HEK293 (cell line): ENCODE results near the gene PLBD2.

ENCODE experiments used
- CTCF ChIA-PET: fragments of 350-600 bp; formaldehyde crosslinking; extraction: SDS; loops from one replicate; lab custom pipeline; 2021; ENCODE audit warnings: antibody characterized with exemption; lab: Yijun Ruan, JAX
- POLR2A ChIA-PET: fragments of 300-600 bp; formaldehyde crosslinking; extraction: SDS; loops from one replicate; lab custom pipeline; 2020; ENCODE audit warnings: antibody characterized with exemption, inconsistent platforms; lab: Yijun Ruan, JAX
- H3K27ac ChIP-seq: fragments of 200-500 bp; sonication (Bioruptor generic); 2 replicates; pipeline ENCODE4 v1.5.1; 2014; ENCODE audit warnings: low read depth, low read length, control low read depth, inconsistent platforms; ENCODE audit errors: extremely low read depth
- H3K36me3 ChIP-seq, 2 experiments: fragments of 200-500 bp in 1 of 2; sonication (Bioruptor generic) in 1 of 2; 1 replicate in 1 of 2; 2 replicates in 1 of 2; pipeline ENCODE4 v1.5.1; 2014 to 2017; ENCODE audit warnings: inconsistent platforms in 2 of 2, low read length in 2 of 2; ENCODE audit not compliant: control insufficient read depth in 2 of 2, insufficient read depth in 1 of 2
- H3K4me1 ChIP-seq: fragments of 200-500 bp; sonication (Bioruptor generic); 2 replicates; pipeline ENCODE4 v1.5.1; 2014; ENCODE audit warnings: mild to moderate bottlenecking, low read length, inconsistent platforms; ENCODE audit not compliant: control insufficient read depth, insufficient read depth
- H3K4me3 ChIP-seq: 2 replicates; pipeline ENCODE4 v1.5.1; 2011; ENCODE audit warnings: low read depth, mild to moderate bottlenecking, control low read depth, low read length, moderate library complexity
- H3K9me3 ChIP-seq: fragments of 200-500 bp; sonication (Bioruptor generic); 2 replicates; pipeline ENCODE4 v1.5.1; 2014; ENCODE audit warnings: low read depth, low read length, inconsistent platforms; ENCODE audit not compliant: control insufficient read depth, insufficient read depth
- ATF2 ChIP-seq: fragments of 450-650 bp; formaldehyde crosslinking; IDR thresholded peaks from 2 replicates; pipeline ENCODE4 v1.5.1; 2016; ENCODE audit warnings: missing biosample characterization, missing genetic modification characterization, low read depth
- GFI1B ChIP-seq: fragments of 450-650 bp; formaldehyde crosslinking; IDR thresholded peaks from 2 replicates; pipeline ENCODE4 v1.5.1; 2016; ENCODE audit warnings: missing biosample characterization, missing genetic modification characterization
- GLIS2 ChIP-seq: fragments of 450-650 bp; formaldehyde crosslinking; IDR thresholded peaks from 2 replicates; pipeline ENCODE4 v1.5.1; 2016; ENCODE audit warnings: missing biosample characterization, missing genetic modification characterization
- HOXA7 ChIP-seq: sonication (generic); formaldehyde crosslinking; IDR thresholded peaks from 2 replicates; pipeline ENCODE4 v1.8.1; 2022; ENCODE audit warnings: missing genetic modification reagents, borderline replicate concordance
- HOXD13 ChIP-seq: sonication (generic); formaldehyde crosslinking; IDR thresholded peaks from 2 replicates; pipeline ENCODE4 v1.8.0; 2022; ENCODE audit warnings: missing genetic modification reagents, borderline replicate concordance
- KLF1 ChIP-seq: fragments of 450-650 bp; formaldehyde crosslinking; IDR thresholded peaks from 2 replicates; pipeline ENCODE4 v1.5.1; 2016; ENCODE audit warnings: missing biosample characterization, missing genetic modification characterization
- KLF8 ChIP-seq: fragments of 450-650 bp; formaldehyde crosslinking; IDR thresholded peaks from 2 replicates; pipeline ENCODE4 v1.5.1; 2016; ENCODE audit warnings: missing biosample characterization, missing genetic modification characterization
- MYNN ChIP-seq: fragments of 450-650 bp; formaldehyde crosslinking; IDR thresholded peaks from 2 replicates; pipeline ENCODE4 v1.5.1; 2016; ENCODE audit warnings: missing biosample characterization, missing genetic modification characterization, borderline replicate concordance
- SP7 ChIP-seq: fragments of 450-650 bp; formaldehyde crosslinking; IDR thresholded peaks from 2 replicates; pipeline ENCODE4 v1.5.1; 2016; ENCODE audit warnings: missing biosample characterization, missing genetic modification characterization
- ZEB2 ChIP-seq: fragments of 450-650 bp; formaldehyde crosslinking; IDR thresholded peaks from 2 replicates; pipeline ENCODE4 v1.5.1; 2016; ENCODE audit warnings: missing biosample characterization, missing genetic modification characterization
- ZFP3 ChIP-seq: fragments of 450-650 bp; formaldehyde crosslinking; IDR thresholded peaks from 2 replicates; pipeline ENCODE4 v1.5.1; 2016; ENCODE audit warnings: low read depth, missing biosample characterization, missing genetic modification characterization
- ZNF16 ChIP-seq: fragments of 450-650 bp; formaldehyde crosslinking; IDR thresholded peaks from 2 replicates; pipeline ENCODE4 v1.5.1; 2016; ENCODE audit warnings: low read depth, missing biosample characterization, missing genetic modification characterization
- ZNF211 ChIP-seq: fragments of 450-650 bp; formaldehyde crosslinking; IDR thresholded peaks from 2 replicates; pipeline ENCODE4 v1.5.1; 2016; ENCODE audit warnings: low read depth, missing biosample characterization, missing genetic modification characterization
- ZNF214 ChIP-seq: fragments of 450-650 bp; formaldehyde crosslinking; IDR thresholded peaks from 2 replicates; pipeline ENCODE4 v1.5.1; 2017; ENCODE audit warnings: missing biosample characterization, mild to moderate bottlenecking, missing genetic modification characterization, borderline replicate concordance
- ZNF280C ChIP-seq: fragments of 450-650 bp; formaldehyde crosslinking; IDR thresholded peaks from 2 replicates; pipeline ENCODE4 v1.5.1; 2016; ENCODE audit warnings: missing biosample characterization, missing genetic modification characterization
- ZNF433 ChIP-seq: fragments of 450-650 bp; formaldehyde crosslinking; IDR thresholded peaks from 2 replicates; pipeline ENCODE4 v1.5.1; 2016; ENCODE audit warnings: missing biosample characterization, missing genetic modification characterization, low read depth
- ZNF558 ChIP-seq: fragments of 450-650 bp; formaldehyde crosslinking; IDR thresholded peaks from 2 replicates; pipeline ENCODE4 v1.5.1; 2016; ENCODE audit warnings: missing biosample characterization, missing genetic modification characterization
- ZNF580 ChIP-seq: fragments of 450-650 bp; formaldehyde crosslinking; IDR thresholded peaks from 2 replicates; pipeline ENCODE4 v1.5.1; 2016; ENCODE audit warnings: missing biosample characterization, missing genetic modification characterization
- ZNF585B ChIP-seq: fragments of 450-650 bp; formaldehyde crosslinking; IDR thresholded peaks from 2 replicates; pipeline ENCODE4 v1.5.1; 2016; ENCODE audit warnings: missing biosample characterization, missing genetic modification characterization
- ZNF621 ChIP-seq: fragments of 450-650 bp; formaldehyde crosslinking; IDR thresholded peaks from 2 replicates; pipeline ENCODE4 v1.5.1; 2017; ENCODE audit warnings: missing biosample characterization, missing genetic modification characterization
- ZNF639 ChIP-seq: fragments of 450-650 bp; formaldehyde crosslinking; IDR thresholded peaks from 2 replicates; pipeline ENCODE4 v1.5.1; 2016; ENCODE audit warnings: missing biosample characterization, missing genetic modification characterization
- ZNF704 ChIP-seq: fragments of 450-650 bp; formaldehyde crosslinking; IDR thresholded peaks from 2 replicates; pipeline ENCODE4 v1.5.1; 2016; ENCODE audit warnings: missing biosample characterization, missing genetic modification characterization
- ZNF777 ChIP-seq: fragments of 450-650 bp; formaldehyde crosslinking; IDR thresholded peaks from 2 replicates; pipeline ENCODE4 v1.5.1; 2017; ENCODE audit warnings: missing biosample characterization, missing genetic modification characterization, borderline replicate concordance
- ZNF843 ChIP-seq: fragments of 450-650 bp; formaldehyde crosslinking; IDR thresholded peaks from 2 replicates; pipeline ENCODE4 v1.5.1; 2016; ENCODE audit warnings: missing biosample characterization, missing genetic modification characterization
- ZSCAN30 ChIP-seq: fragments of 450-650 bp; IDR thresholded peaks from 2 replicates; pipeline ENCODE4 v1.5.1; 2018; ENCODE audit warnings: missing biosample characterization, mild to moderate bottlenecking, missing genetic modification characterization, moderate library complexity

PLBD2 gene

GRCh38 chr12:113420996-113421595, 62.7 kb downstream of the PLBD2 start:
- TF ChIP-seq ZNF639 (tag by site-specific recombination) (no peak), ZNF214 (tag by site-specific recombination) (no peak), ZNF777 (no peak), ZSCAN30 (tag by site-specific recombination) (no peak), KLF1 (tag by site-specific recombination) (peak; percentile 85), ZNF16 (tag by site-specific recombination) (peak; percentile 76), ZNF558 (tag by site-specific recombination) (no peak)
- CTCF ChIA-PET = interaction anchor here (0.5 to 1.3 kb wide), 3 partner anchors 17 to 108 kb away, joined by 3 to 8 read pairs (median 4); no protein-coding TSS in a partner anchor
- no peak overlapping the region for H3K27ac ChIP-seq
- no peak overlapping the region for H3K4me3 ChIP-seq
- POLR2A ChIA-PET = no interaction called here
- H3K9me3 ChIP-seq = no peaks in the 10 kb centered on the region
- H3K4me1 ChIP-seq = no peaks in the 10 kb centered on the region
- H3K36me3 ChIP-seq = peaks cover 0 to 4% of the 10 kb centered on the region in 2 experiments; a peak in 1 of 3 replicates

GRCh38 chr12:113422030-113422885, 63.9 kb downstream of the PLBD2 start, which contains the start of gene SDSL:
Gene SDSL, plus strand, starts transcription at chr12:113422380. Its CDS starts 5,603 bp downstream, at chr12:113427983.
- Histone ChIP-seq H3K36me3 (peaks cover 0 to 4% of the 10 kb centered on the region in 2 experiments; a peak in 1 of 3 replicates), H3K4me1 (no peaks in the 10 kb centered on the region), H3K9me3 (no peaks in the 10 kb centered on the region), H3K4me3 (peak within 1 kb of the TSS; percentile 51), H3K27ac (peak within 1 kb of the TSS; percentile 59; the same call in 1 of the 2 replicates)
- CTCF ChIA-PET = interaction anchor here (0.5 to 1.3 kb wide), 5 partner anchors 18 to 1203 kb away, joined by 3 to 8 read pairs (median 3); no protein-coding TSS in a partner anchor
- POLR2A ChIA-PET = interaction anchor here (0.6 to 1.2 kb wide), 4 partner anchors 18 to 425 kb away, joined by 3 to 9 read pairs (median 3); partner anchors contain the start of genes DDX54, RITA1, SDS and SLC8B1
- TF ChIP-seq ZNF280C (tag by site-specific recombination) (no peak), GLIS2 (0 out of 2 replicates have a peak, but pooled peaks have one; percentile 5), KLF1 (tag by site-specific recombination) (no peak), ZNF621 (tag by site-specific recombination) (no peak), GFI1B (tag by site-specific recombination) (no peak), ZEB2 (no peak), ZNF211 (tag by site-specific recombination) (no peak), SP7 (peak; percentile 75), ZSCAN30 (tag by site-specific recombination) (0 out of 2 replicates have a peak, but pooled peaks have one; percentile 22), ZNF843 (tag by site-specific recombination) (no peak), HOXD13 (CRISPR knock-in tag) (no peak), ZNF433 (tag by site-specific recombination) (no peak), HOXA7 (no peak), ATF2 (tag by site-specific recombination) (no peak), ZNF585B (tag by site-specific recombination) (no peak), MYNN (tag by site-specific recombination) (no peak), ZNF580 (tag by site-specific recombination) (no peak), ZNF704 (tag by site-specific recombination) (no peak), KLF8 (tag by site-specific recombination) (no peak), ZFP3 (no peak)
